ENCODE measurements around the gene SELENOH. TPM values are rescaled to one million over a fixed set of nuclear protein-coding genes. Genes with fewer than 3 reads are reported as not detected.

Gene SELENOH
- total and polyA plus RNA-seq, 8 donors, result 32.1 to 96.4 (median 58.9) TPM

DNA sequence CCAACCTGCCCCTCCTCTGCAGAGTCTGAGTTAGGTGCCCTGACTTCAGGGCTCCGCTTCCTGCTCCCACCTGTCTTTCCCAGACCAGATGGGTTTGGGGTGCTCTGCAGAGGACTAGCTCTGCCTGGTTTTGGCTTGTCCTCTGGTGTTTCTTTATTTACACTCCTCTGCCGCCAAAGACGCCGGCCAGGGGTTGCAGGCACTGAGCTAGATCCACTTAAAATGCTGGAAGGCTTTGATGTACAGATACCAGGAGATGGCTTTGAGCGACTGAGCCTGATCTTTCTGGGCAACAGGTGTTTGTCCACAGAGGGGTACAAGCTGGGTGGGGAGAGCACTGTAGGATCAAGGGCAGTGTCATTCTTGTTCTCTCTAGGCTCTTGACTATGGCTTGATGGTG is 3.9 kb downstream of the SELENOH start:
- Histone ChIP-seq H3K9me3 (no peaks in the 10 kb centered on the region), H3K27me3 (no peaks in the 10 kb centered on the region), H3K4me1 (peaks cover 5 to 10% (median 9%) of the 10 kb centered on the region in 3 donors), H3K27ac (no peak overlapping the region), H3K36me3 (peaks cover 0 to 21% (median 9%) of the 10 kb centered on the region in 3 donors), H3K4me3 (no peak overlapping the region)
- FAIRE-seq, result no peak
- no peak for DNase-seq
- 82 to 90% methylated on average over 5 of the region's 5 CpGs for whole genome bisulfite sequencing, 2 donors
- no peak for ATAC-seq
- intact Hi-C loops (cut with DNase I), result no loop called here
- TF ChIP-seq, protein P1, sequence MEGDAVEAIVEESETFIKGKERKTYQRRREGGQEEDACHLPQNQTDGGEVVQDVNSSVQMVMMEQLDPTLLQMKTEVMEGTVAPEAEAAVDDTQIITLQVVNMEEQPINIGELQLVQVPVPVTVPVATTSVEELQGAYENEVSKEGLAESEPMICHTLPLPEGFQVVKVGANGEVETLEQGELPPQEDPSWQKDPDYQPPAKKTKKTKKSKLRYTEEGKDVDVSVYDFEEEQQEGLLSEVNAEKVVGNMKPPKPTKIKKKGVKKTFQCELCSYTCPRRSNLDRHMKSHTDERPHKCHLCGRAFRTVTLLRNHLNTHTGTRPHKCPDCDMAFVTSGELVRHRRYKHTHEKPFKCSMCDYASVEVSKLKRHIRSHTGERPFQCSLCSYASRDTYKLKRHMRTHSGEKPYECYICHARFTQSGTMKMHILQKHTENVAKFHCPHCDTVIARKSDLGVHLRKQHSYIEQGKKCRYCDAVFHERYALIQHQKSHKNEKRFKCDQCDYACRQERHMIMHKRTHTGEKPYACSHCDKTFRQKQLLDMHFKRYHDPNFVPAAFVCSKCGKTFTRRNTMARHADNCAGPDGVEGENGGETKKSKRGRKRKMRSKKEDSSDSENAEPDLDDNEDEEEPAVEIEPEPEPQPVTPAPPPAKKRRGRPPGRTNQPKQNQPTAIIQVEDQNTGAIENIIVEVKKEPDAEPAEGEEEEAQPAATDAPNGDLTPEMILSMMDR (IDR thresholded peaks at IDR 0.05), result no peak

DNA sequence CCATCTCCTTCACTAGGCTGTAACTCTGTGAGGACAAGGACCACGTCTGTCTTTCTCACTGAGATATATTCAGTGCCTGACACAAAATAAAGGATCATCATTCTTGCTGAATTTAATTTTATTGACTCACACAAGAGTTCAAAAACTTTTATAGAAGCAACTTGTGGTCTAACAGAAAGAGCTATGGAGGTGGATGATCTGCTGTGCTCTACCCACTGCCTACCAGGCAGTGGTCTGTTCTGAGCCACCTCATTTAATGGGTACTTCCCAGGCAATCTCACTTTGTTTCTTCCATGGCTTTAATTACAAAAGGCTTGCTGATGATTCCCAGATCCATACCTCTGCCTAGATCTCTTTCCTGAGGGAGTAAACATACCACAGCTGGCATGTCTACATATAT is 5.6 kb downstream of the SELENOH start:
- no peaks in the 10 kb centered on the region for H3K9me3 ChIP-seq
- 92 to 96% methylated on average over 1 of the region's 1 CpG for WGBS, 2 donors
- H3K27me3 ChIP-seq, result no peaks in the 10 kb centered on the region
- no peak overlapping the region for H3K4me3 ChIP-seq
- H3K4me1 ChIP-seq, result peaks cover 5 to 13% (median 12%) of the 10 kb centered on the region in 3 donors
- DNase-seq (no peak), ATAC-seq (no peak), FAIRE-seq (no peak)
- TF ChIP-seq, protein P1 (IDR thresholded peaks at IDR 0.05), result no peak
- intact Hi-C loops (cut with DNase I), result no loop called here
- H3K27ac ChIP-seq, result no peak overlapping the region
- peaks cover 0 to 21% (median 9%) of the 10 kb centered on the region in 3 donors for H3K36me3 ChIP-seq

DNA sequence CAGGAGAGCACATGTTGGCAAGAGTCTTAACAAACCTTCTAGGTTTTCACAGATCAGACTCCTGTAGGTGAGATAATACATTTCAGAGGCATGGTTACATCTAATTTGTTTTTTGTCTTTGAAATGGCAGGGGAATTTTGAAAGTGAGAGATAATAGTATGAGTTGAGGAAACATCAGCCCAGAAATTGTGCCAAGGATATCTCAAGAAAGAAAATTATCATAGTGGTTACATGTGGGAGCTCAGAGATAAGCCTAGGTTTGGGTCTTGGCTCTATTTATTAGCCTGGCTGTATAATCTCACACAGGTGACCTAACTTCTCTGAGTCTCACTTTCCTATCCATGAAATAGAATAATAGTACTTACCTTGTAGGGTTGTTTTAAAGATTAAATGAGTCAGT is 9.9 kb downstream of the SELENOH start:
- H3K36me3 ChIP-seq, result no peaks in the 10 kb centered on the region
- H3K4me1 ChIP-seq, result peaks cover 0 to 5% (median 4%) of the 10 kb centered on the region in 3 donors
- TF ChIP-seq, protein P1 (IDR thresholded peaks at IDR 0.05), result no peak
- intact Hi-C loops (cut with DNase I), result loop anchor here in 1 of 3 donors (5.0 kb wide), 1 partner anchor 51 kb away; no protein-coding TSS in a partner anchor
- DNase-seq (no peak), ATAC-seq (peak in 3 of 4 donors; percentile 5 to 17 (median 8)), FAIRE-seq (no peak)
- H3K27me3 ChIP-seq, result no peaks in the 10 kb centered on the region
- H3K4me3 ChIP-seq, result no peak overlapping the region
- no peak overlapping the region for H3K27ac ChIP-seq
- H3K9me3 ChIP-seq, result no peaks in the 10 kb centered on the region

DNA sequence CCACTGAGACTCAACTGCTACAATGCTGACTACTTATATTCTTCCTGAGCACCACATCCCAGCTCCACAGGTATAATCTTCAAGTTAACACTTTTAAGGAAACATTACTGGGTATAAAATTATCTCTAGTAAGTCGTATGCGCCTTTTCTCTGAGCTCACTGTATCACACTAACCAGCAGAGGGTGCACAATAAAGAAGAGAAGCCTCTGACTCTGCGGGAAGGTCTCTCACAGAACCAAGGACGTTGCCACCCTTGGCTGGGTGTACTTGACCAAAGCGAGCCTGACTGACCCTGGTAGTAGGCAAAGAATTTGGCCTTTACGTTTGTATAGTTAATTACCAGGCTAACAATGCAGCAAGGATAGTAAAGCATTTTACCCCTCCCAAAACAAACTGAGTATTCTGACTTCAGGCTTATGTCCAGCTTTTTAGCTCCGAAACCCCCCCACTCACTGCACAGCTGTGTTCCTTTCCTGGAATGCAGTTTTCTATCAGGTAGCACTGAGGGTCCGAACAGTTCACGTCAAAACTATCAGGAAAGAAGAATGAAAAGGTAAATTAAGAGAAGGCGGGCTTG is 10.5 kb downstream of the SELENOH start, which contains the start of gene BTBD18:
TSS of gene BTBD18 (minus strand) at position 144 of the 578 bp plus-strand sequence. CDS start 631 bp downstream, outside the sequence.
- Histone ChIP-seq H3K27me3 (no peaks in the 10 kb centered on the region), H3K9me3 (no peaks in the 10 kb centered on the region), H3K4me1 (peaks cover 0 to 5% (median 4%) of the 10 kb centered on the region in 3 donors), H3K4me3 (no peak within 1 kb of the TSS), H3K36me3 (no peaks in the 10 kb centered on the region), H3K27ac (no peak within 1 kb of the TSS)
- TF ChIP-seq, protein P1 (IDR thresholded peaks at IDR 0.05), result peak in 3 of 4 donors; percentile 33 to 36 (median 35)
- ATAC-seq (peak; percentile 91 to 100 (median 97)), FAIRE-seq (no peak), DNase-seq (peak in 4 of 6 donors; percentile 40 to 62 (median 54))
- WGBS, 2 donors, result 29 to 31% methylated on average over 10 of the region's 10 CpGs
- intact Hi-C loops (cut with DNase I), result loop anchor here in 1 of 3 donors (5.0 kb wide), 1 partner anchor 51 kb away; no protein-coding TSS in a partner anchor

DNA sequence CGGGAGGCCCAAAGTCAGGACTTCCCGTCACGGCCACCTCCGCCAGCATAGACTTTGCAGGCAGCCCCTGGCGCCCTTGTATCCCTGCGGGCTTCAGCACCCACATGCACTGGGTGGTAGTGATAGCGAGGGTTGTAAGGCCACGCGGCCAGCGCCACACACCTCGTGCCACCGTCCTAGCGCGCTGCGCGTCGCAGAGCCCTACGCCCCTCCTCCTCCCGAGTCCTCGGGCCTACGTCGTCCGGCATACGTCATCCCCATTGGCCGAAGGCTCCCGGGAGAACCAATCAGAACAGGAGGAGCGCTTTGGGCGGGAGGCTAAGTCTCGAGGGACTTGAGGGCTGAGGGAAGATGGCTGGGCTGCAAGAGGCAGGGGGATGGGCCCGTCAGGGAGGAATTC is 11.7 kb downstream of the SELENOH start:
- 94 to 97% methylated on average over 30 of the region's 30 CpGs for WGBS, 2 donors
- FAIRE-seq, result no peak

More for the DNA sequence above, 11.7 kb downstream of the SELENOH start:
- Histone ChIP-seq H3K4me3 (no peak overlapping the region), H3K27me3 (no peaks in the 10 kb centered on the region), H3K27ac (no peak overlapping the region), H3K36me3 (no peaks in the 10 kb centered on the region), H3K4me1 (peaks cover 0 to 8% (median 5%) of the 10 kb centered on the region in 3 donors), H3K9me3 (no peaks in the 10 kb centered on the region)
- DNase-seq (peak in 1 of 6 donors; percentile 63), ATAC-seq (no peak)
- TF ChIP-seq, protein P1 (IDR thresholded peaks at IDR 0.05), result no peak
- intact Hi-C loops (cut with DNase I), result loop anchor here in 1 of 3 donors (5.0 kb wide), 1 partner anchor 49 kb away; no protein-coding TSS in a partner anchor
